NT2/D1 (cell line): ENCODE data around the gene MAP3K20.

ENCODE experiments used
- YY1 ChIP-seq: IDR thresholded peaks from 2 replicates; pipeline ENCODE4 v1.6.1; 2011; ENCODE audit not compliant: insufficient read length, insufficient read depth
- ZNF274 ChIP-seq: IDR thresholded peaks from 2 replicates; pipeline ENCODE4 v1.6.1; 2011; ENCODE audit warnings: mild to moderate bottlenecking, low read depth, low read length

GRCh38 chr2:173235947-173236803 is 160.5 kb downstream of the MAP3K20 start:
- TF ChIP-seq YY1 = no peak
- TF ChIP-seq ZNF274 = no peak
